GM12878 (cell line): ENCODE measurements around the gene MRGPRE.

Source experiments
- EP300 ChIP-seq, 2 experiments: fragments of 150-350 bp in 1 of 2; IDR thresholded peaks; 2 replicates each; pipeline ENCODE4 v1.6.1; 2011 to 2012; ENCODE audit warnings: low read depth in 2 of 2, low read length in 2 of 2, borderline replicate concordance in 1 of 2, improper control_type of control experiment in 1 of 2, inconsistent platforms in 1 of 2; ENCODE audit not compliant: control insufficient read depth in 1 of 2
- IRF3 ChIP-seq: fragments of 450-650 bp; IDR thresholded peaks from 2 replicates; pipeline ENCODE4 v1.6.1; 2014; ENCODE audit warnings: mild to moderate bottlenecking
- IRF5 ChIP-seq: fragments of 450-650 bp; IDR thresholded peaks from 2 replicates; pipeline ENCODE4 v1.6.1; 2017; ENCODE audit warnings: borderline replicate concordance
- PRDM15 ChIP-seq: fragments of 450-650 bp; formaldehyde crosslinking; IDR thresholded peaks from 2 replicates; pipeline ENCODE4 v1.4.0; 2020; ENCODE audit warnings: mild to moderate bottlenecking, moderate library complexity
- YY1 ChIP-seq: IDR thresholded peaks from 2 replicates; pipeline ENCODE4 v1.6.1; 2011; ENCODE audit warnings: low read depth, mild to moderate bottlenecking, low read length

- TF ChIP-seq EP300 (IDR thresholded peaks at IDR 0.05; ENCODE audit: borderline replicate concordance in 1 of 2, control insufficient read depth in 1 of 2, low read depth in 2 of 2, low read length in 2 of 2) (no peak), YY1 (no peak), IRF5 (no peak), IRF3 (no peak), PRDM15 (CRISPR knock-in tag) (no peak)
Observed at GRCh38 chr11:3205261-3206155, 26.7 kb downstream of the MRGPRE start.
